Fibroblast of villous mesenchyme (primary cell): ENCODE data around the gene MCU. TPM values are rescaled to one million over a fixed set of nuclear protein-coding genes. Genes with fewer than 3 reads are reported as not detected.
"Not testable (repeated sequence)": the region's sequence is repeated elsewhere in the genome, so short reads cannot be mapped to it uniquely, and the experiment has no call there.

Experiments used
- DNase-seq: peaks from one replicate; pipeline ENCODE4 v3.0.0-alpha.2; 2010; ENCODE audit warnings: low read depth
- H3K4me3 ChIP-seq: 2 replicates; pipeline ENCODE4 v1.5.1; 2011; ENCODE audit warnings: low read depth, mild to moderate bottlenecking, low read length
- total RNA-seq: library from RNA; depleted of rRNA; stranded (reverse); fragments of >200 nt; gene quantifications from 2 replicates; pipeline ENCODE4 v1.2.3, GENCODE V29; 2012
- TF ChIP-seq, protein P1 (sequence below): IDR thresholded peaks from 2 replicates; pipeline ENCODE4 v1.5.1; 2012; ENCODE audit warnings: low read depth, mild to moderate bottlenecking, low read length; ENCODE audit not compliant: insufficient read depth

The MCU gene
- total RNA-seq, 1 donor = 41.9 TPM

DNA sequence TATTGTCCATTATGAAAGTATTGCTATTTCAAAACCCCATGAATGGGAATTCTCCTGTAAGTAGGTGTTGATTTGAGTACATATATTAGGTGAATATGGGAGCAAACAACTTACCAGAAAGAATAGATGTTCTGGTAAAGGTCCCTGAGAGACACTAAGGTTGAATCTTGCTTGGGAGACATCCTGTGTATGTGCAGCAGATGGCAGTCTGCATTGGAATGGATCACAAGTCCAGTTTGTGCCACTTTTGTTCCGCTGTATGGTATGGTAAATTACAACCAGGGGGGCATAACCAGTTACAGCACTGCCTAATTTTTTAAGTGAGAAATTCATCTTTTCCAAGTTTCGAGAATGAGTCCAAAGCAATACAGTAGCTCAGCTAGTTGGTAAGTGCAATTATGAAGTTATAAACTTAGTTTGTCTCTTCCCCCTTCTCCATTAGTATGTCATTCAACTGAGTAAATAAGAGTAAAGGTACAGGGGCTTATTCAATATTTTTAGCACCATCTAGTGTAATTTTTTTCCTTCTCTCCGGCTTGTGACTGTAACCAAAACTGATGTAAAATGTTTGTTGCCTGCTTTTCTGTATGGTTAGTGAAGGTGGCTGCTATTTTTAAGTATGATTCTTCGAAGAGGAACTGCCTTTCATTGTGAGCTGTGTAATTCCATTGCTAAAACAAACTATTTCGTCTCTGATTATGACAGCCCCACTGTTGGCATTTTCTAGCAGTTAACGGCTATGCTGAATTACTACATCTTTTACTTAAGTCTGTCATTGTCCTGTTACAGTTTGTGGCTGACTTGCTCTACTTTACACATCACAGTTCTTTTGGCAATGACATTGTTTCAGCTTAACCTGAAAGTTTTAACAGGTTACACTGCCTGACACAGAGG, 2.8 kb downstream of the MCU start:
- TF ChIP-seq, protein P1, sequence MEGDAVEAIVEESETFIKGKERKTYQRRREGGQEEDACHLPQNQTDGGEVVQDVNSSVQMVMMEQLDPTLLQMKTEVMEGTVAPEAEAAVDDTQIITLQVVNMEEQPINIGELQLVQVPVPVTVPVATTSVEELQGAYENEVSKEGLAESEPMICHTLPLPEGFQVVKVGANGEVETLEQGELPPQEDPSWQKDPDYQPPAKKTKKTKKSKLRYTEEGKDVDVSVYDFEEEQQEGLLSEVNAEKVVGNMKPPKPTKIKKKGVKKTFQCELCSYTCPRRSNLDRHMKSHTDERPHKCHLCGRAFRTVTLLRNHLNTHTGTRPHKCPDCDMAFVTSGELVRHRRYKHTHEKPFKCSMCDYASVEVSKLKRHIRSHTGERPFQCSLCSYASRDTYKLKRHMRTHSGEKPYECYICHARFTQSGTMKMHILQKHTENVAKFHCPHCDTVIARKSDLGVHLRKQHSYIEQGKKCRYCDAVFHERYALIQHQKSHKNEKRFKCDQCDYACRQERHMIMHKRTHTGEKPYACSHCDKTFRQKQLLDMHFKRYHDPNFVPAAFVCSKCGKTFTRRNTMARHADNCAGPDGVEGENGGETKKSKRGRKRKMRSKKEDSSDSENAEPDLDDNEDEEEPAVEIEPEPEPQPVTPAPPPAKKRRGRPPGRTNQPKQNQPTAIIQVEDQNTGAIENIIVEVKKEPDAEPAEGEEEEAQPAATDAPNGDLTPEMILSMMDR = peak; percentile 52
- H3K4me3 ChIP-seq = no peak overlapping the region
- peak; percentile 52 for DNase-seq

DNA sequence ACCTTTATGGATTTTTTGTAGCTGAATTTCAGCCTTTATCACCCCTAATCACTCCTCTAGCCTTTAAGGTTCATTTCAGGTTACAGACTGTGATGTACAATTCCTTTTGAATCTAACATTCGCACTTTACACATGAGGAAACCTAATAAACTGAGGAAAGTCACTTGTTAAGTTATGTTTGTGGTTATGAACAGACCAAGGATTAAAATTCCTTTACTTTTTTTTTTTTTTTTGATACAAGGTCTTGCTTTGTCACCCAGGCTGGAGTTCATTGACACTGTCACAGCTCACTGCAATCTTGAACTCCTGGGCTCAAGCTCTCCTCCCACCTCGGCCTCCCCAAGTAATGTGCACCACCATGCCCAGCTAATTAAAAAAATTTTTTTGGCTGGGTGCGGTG, 3.6 kb downstream of the MCU start:
- TF ChIP-seq, protein P1 = no peak
- H3K4me3 ChIP-seq = no peak overlapping the region
- DNase-seq = no peak

DNA sequence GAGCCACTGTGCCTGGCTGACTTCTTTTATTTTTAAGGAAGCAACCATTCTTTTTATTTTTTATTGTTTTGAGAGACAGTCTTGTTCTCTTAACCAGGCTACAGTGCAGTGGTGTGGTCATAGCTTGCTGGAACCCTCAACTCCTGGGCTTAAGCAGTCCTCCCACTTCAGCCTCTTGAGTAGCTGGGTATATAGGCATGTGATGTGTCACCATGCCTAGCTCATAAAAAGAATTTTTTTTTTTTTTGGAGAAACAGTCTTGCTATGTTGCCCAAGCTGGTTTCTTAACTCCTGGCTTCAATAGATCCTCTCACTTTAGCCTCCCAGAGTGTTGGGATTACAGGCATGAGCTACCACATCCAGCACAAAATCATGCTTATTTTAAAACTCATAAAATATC, 5.8 kb downstream of the MCU start:
- peak; percentile 41 for DNase-seq
- no peak overlapping the region for H3K4me3 ChIP-seq
- TF ChIP-seq, protein P1 = no peak

DNA sequence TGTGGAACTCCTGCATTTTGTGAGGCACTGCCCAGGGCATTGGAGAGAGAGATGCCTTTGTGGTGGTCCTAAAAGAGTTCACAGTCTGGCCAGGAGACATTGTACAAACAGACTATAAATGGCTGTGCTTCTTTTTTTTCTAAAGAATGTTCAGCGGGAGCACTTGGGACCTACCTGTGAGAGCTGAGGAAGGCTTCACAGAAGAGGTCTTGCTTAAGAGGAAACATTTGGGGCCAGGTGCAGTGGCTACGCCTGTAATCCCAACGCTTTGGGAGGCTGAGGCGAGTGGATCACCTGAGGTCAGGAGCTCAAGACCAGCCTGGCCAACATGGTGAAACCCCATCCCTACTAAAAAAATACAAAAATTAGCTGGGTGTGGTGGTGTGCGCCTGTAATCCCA, 10.5 kb downstream of the MCU start:
- H3K4me3 ChIP-seq, DNase-seq: not testable (repeated sequence)

DNA sequence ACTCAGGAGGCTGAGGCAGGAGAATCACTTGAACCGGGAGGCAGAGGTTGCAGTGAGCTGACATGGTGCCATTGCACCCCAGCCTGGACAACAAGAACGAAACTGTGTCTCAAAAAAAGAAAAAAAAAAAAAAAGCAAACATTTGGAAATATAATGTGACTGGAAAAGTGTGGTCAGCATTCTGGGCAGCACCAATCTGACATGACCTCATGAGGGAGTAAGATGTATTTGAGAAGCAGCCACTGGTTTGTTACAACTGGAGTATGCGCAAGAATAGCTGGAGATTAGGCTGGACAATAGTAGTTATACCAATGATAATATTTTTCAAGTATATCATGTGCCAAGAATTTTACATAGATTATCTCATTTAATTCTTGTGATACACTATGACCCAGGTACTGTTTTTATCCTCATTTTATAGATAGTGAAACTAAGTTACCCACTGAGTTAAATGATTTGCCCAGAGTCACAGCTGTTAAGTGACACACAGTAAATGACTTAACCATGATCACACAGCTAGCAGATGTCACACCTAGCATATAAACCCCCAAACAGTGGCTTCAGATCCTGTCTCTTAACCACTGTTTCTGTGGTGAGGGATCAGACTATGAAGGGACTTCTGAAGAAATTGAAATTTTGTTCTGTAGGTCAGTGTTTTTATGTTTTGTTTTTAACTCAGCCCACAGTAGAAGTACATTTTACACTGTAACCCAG, 11.1 kb downstream of the MCU start:
- DNase-seq = peak; percentile 49
- no peak overlapping the region for H3K4me3 ChIP-seq
- TF ChIP-seq, protein P1 = peak; percentile 3

DNA sequence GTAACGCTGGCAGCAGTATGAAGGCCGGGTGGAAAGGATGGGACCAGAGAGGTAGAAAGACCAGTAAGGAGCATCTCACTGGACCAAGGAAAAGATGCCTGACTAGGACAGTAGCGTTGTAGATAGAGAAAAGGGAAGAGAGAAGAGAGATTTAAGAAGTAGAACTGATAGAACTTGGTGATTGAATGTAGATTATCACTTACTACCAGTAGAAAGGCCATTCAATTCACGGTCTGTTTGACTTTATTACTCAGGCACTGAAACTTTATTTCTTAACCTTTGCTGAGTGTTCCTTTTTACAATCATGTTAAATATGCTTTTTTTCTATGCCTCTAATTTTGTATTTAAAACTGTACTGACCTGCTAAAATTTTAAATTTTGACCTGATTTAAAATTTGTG, 12.2 kb downstream of the MCU start:
- TF ChIP-seq, protein P1 = no peak
- no peak for DNase-seq
- no peak overlapping the region for H3K4me3 ChIP-seq

DNA sequence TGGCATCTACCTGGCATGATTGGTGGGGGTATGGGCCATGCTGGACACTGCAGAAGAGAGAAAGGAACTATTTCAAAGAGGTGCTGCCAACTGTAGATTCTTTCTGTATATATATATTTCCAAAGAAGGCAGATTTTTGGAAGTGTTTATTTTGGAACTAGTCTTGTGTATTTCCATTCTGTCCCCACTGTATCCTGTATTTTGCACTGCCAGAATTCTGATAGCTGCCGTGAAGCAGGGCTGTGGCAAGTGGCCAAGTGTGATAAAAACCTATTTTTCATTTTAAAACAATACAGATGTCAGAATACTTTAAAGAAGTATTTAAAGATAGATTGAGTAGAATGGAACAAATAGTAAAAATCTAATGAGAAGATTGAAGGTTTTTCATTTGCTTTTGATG, 17.1 kb downstream of the MCU start:
- TF ChIP-seq, protein P1 = no peak
- no peak overlapping the region for H3K4me3 ChIP-seq
- no peak for DNase-seq
